H1 (cell line): ENCODE results near the gene BPIFB4. TPM values are rescaled to one million over a fixed set of nuclear protein-coding genes. Genes with fewer than 3 reads are reported as not detected.

Experiments
- CHD7 ChIP-seq: fragments of 300-600 bp; sonication (generic); IDR thresholded peaks from 2 replicates; pipeline ENCODE4 v1.7.1; 2012; ENCODE audit warnings: low read length, moderate library complexity, mild to moderate bottlenecking, inconsistent platforms; ENCODE audit not compliant: insufficient replicate concordance
- E2F6 ChIP-seq: IDR thresholded peaks from 2 replicates; pipeline ENCODE4 v1.6.1; 2012; ENCODE audit warnings: inconsistent platforms
- RBBP5 ChIP-seq: IDR thresholded peaks from 2 replicates; pipeline ENCODE4 v1.7.1; 2012; ENCODE audit warnings: low read depth, mild to moderate bottlenecking, inconsistent platforms, low read length, moderate library complexity, borderline replicate concordance
- polyA plus RNA-seq, 7 experiments: library from polyadenylated mRNA; depleted of rRNA in 3 of 7; stranded (reverse) in 5 of 7; unstranded in 2 of 7; fragments of >200 nt in 5 of 7; fragments of 200-250 nt in 2 of 7; gene quantifications; 1 replicate in 5 of 7; 2 replicates in 1 of 7; 4 replicates in 1 of 7; pipeline versions ENCODE4 v1.2.1 to v1.2.3, GENCODE V29; 2011 to 2013; ENCODE audit warnings: missing spikeins in 2 of 7, mixed read lengths in 2 of 7
- total RNA-seq: library from RNA; stranded (reverse); fragmentation: NEBNext Ultra II Directional; extraction: Animal tissue kit (Norgen Biotek cat#: 25700); gene quantifications from 2 replicates; pipeline ENCODE4 v1.2.1, GENCODE V29; 2021

BPIFB4 gene
- total and polyA plus RNA-seq, 2 of the 8 experiments (the other 6 are each of a cell fraction or from before 2014, with no cell fraction given): not detected

- no peak for TF ChIP-seq E2F6
- TF ChIP-seq RBBP5: no peak
- TF ChIP-seq CHD7: no peak
Observed at GRCh38 chr20:33104336-33104735, 24.9 kb downstream of the BPIFB4 start (continued).
